HG02642 (cell line): ENCODE data around the gene MROH8.

Experiments
- ATAC-seq: cut with Tn5 transposase; IDR thresholded peaks from one replicate; pipeline ENCODE4 v1.9.1; 2021; ENCODE audit warnings: mild to moderate bottlenecking; ENCODE audit not compliant: unreplicated experiment, poor library complexity

MROH8 gene

GRCh38 chr20:37178839-37179682, at the start of gene MROH8, which contains the start of gene RPN2:
Gene MROH8 (minus strand): TSS chr20:37179548.
Gene RPN2 (plus strand): TSS chr20:37179330. CDS start chr20:37179357, 27 bp downstream.
- ATAC-seq: peak; percentile 94

GRCh38 chr20:37228656-37229055, 49.3 kb upstream of the MROH8 start:
- no peak for ATAC-seq

GRCh38 chr20:37228082-37228481, 48.7 kb upstream of the MROH8 start:
- ATAC-seq: no peak

GRCh38 chr20:37226889-37227288, 47.5 kb upstream of the MROH8 start:
- no peak for ATAC-seq

- no peak for ATAC-seq
These were observed 45.8 kb upstream of the MROH8 start for GRCh38 chr20:37225146-37225545.

GRCh38 chr20:37223053-37223452, 43.7 kb upstream of the MROH8 start:
- ATAC-seq: no peak

GRCh38 chr20:37222086-37222485, 42.7 kb upstream of the MROH8 start:
- ATAC-seq: no peak

GRCh38 chr20:37220731-37221130, 41.4 kb upstream of the MROH8 start:
- no peak for ATAC-seq

- no peak for ATAC-seq
These were observed 40.7 kb upstream of the MROH8 start for GRCh38 chr20:37219751-37220668.

- no peak for ATAC-seq
These were observed 39.6 kb upstream of the MROH8 start for GRCh38 chr20:37218976-37219375.

GRCh38 chr20:37218441-37218840, 39.1 kb upstream of the MROH8 start:
- ATAC-seq: no peak

GRCh38 chr20:37209661-37210314, 30.4 kb upstream of the MROH8 start:
- no peak for ATAC-seq

GRCh38 chr20:37209193-37209592, 29.8 kb upstream of the MROH8 start:
- ATAC-seq: no peak

- ATAC-seq: no peak
These were observed 27.8 kb upstream of the MROH8 start for GRCh38 chr20:37207171-37207570.

GRCh38 chr20:37205794-37206193, 26.4 kb upstream of the MROH8 start:
- no peak for ATAC-seq

- ATAC-seq: no peak
These were observed 25.8 kb upstream of the MROH8 start for GRCh38 chr20:37205130-37205529.

- no peak for ATAC-seq
These were observed 24.7 kb upstream of the MROH8 start for GRCh38 chr20:37204056-37204455.

- ATAC-seq: no peak
These were observed 23.1 kb upstream of the MROH8 start for GRCh38 chr20:37202267-37202943.

GRCh38 chr20:37201827-37202162, 22.4 kb upstream of the MROH8 start:
- no peak for ATAC-seq
